SK-N-SH (cell line): ENCODE data around the gene CPN1. TPM values are rescaled to one million over a fixed set of nuclear protein-coding genes. Genes with fewer than 3 reads are reported as not detected.

ENCODE experiments used
- CTCF ChIA-PET: fragments of 300-600, 350-600 bp; formaldehyde crosslinking; extraction: SDS; loops from one replicate; lab custom pipeline; 2021; lab: Yijun Ruan, JAX
- POLR2A ChIA-PET: fragments of 350-600 bp; sonication (Branson Sonifier 250); formaldehyde crosslinking; extraction: SDS; loops from one replicate; lab custom pipeline; 2020; ENCODE audit warnings: antibody characterized with exemption, inconsistent platforms; lab: Yijun Ruan, JAX
- DNase-seq: peaks from one replicate; pipeline ENCODE4 v3.0.0; 2012
- H2AFZ ChIP-seq: fragments of 200-600 bp; sonication (generic); 2 replicates; pipeline ENCODE4 v1.8.1; 2016; ENCODE audit warnings: antibody characterized with exemption, mild to moderate bottlenecking, low read depth
- H3F3A ChIP-seq: fragments of 200-600 bp; sonication (generic); replicated peaks from 2 replicates; pipeline ENCODE3; 2016; ENCODE audit warnings: antibody characterized with exemption, mild to moderate bottlenecking; ENCODE audit not compliant: insufficient read depth
- H3K27ac ChIP-seq, 2 experiments: fragments of 200-500 bp in 1 of 2; fragments of 200-600 bp in 1 of 2; sonication (Bioruptor generic) in 1 of 2; sonication (generic), shearing (Covaris generic) in 1 of 2; 2 replicates each; pipeline versions ENCODE4 v1.5.1 to v1.6.1; 2014 to 2016; ENCODE audit warnings: low read depth in 2 of 2, inconsistent platforms in 1 of 2, low read length in 1 of 2, mild to moderate bottlenecking in 1 of 2, mixed read lengths in 1 of 2
- H3K27me3 ChIP-seq: fragments of 200-600 bp; sonication (generic), shearing (Covaris generic); 2 replicates; pipeline ENCODE4 v1.6.1; 2016; ENCODE audit warnings: mixed run types; ENCODE audit not compliant: insufficient read depth
- H3K36me3 ChIP-seq, 2 experiments: fragments of 200-500 bp in 1 of 2; fragments of 200-600 bp in 1 of 2; sonication (Bioruptor generic) in 1 of 2; sonication (generic) in 1 of 2; replicated peaks in 1 of 2; 2 replicates each; pipeline versions ENCODE3 to v1.5.1; 2014 to 2016; ENCODE audit warnings: low read length in 1 of 2, mild to moderate bottlenecking in 1 of 2; ENCODE audit not compliant: insufficient read depth in 2 of 2, control insufficient read depth in 1 of 2
- H3K4me1 ChIP-seq, 2 experiments: fragments of 200-500 bp in 1 of 2; fragments of 200-600 bp in 1 of 2; sonication (Bioruptor generic) in 1 of 2; sonication (generic), shearing (Covaris generic) in 1 of 2; 2 replicates each; pipeline versions ENCODE4 v1.5.1 to v1.6.1; 2014 to 2016; ENCODE audit warnings: low read depth in 1 of 2, low read length in 1 of 2, mixed run types in 1 of 2; ENCODE audit not compliant: insufficient read depth in 2 of 2, control insufficient read depth in 1 of 2
- H3K4me2 ChIP-seq: fragments of 200-600 bp; sonication (generic), shearing (Covaris generic); 2 replicates; pipeline ENCODE4 v1.6.1; 2017; ENCODE audit warnings: mixed run types
- H3K4me3 ChIP-seq, 2 experiments: fragments of 200-500 bp in 1 of 2; fragments of 200-600 bp in 1 of 2; sonication (Bioruptor generic) in 1 of 2; sonication (generic), shearing (Covaris generic) in 1 of 2; 2 replicates each; pipeline versions ENCODE4 v1.5.1 to v1.8.1; 2014 to 2016; ENCODE audit warnings: low read depth in 2 of 2, inconsistent platforms in 1 of 2, low read length in 1 of 2, mild to moderate bottlenecking in 1 of 2, mixed read lengths in 1 of 2, moderate library complexity in 1 of 2
- H3K79me2 ChIP-seq: fragments of 200-600 bp; sonication (generic); 2 replicates; pipeline ENCODE4 v1.8.1; 2017; ENCODE audit warnings: mild to moderate bottlenecking; ENCODE audit not compliant: insufficient read depth
- H3K9ac ChIP-seq: fragments of 200-600 bp; sonication (generic); 2 replicates; pipeline ENCODE4 v1.6.1; 2017; ENCODE audit warnings: mixed run types
- H3K9me2 ChIP-seq: fragments of 200-600 bp; sonication (generic); 2 replicates; pipeline ENCODE4 v1.6.1; 2017; ENCODE audit warnings: mixed run types
- H3K9me3 ChIP-seq: fragments of 200-600 bp; sonication (generic); 2 replicates; pipeline ENCODE4 v1.6.1; 2017; ENCODE audit warnings: mixed run types, mild to moderate bottlenecking, moderate library complexity
- H4K20me1 ChIP-seq: fragments of 200-600 bp; sonication (generic); 2 replicates; pipeline ENCODE4 v1.6.1; 2017; ENCODE audit warnings: mild to moderate bottlenecking, mixed run types; ENCODE audit not compliant: insufficient read depth
- CTCF ChIP-seq: fragments of 200-600 bp; sonication (generic); IDR thresholded peaks from 2 replicates; pipeline ENCODE4 v1.6.1; 2017; ENCODE audit warnings: antibody characterized with exemption, mild to moderate bottlenecking, moderate library complexity
- EZH2phosphoT487 ChIP-seq: fragments of 200-600 bp; sonication (generic); IDR thresholded peaks from 2 replicates; pipeline ENCODE4 v1.6.1; 2017; ENCODE audit warnings: low read depth, mixed run types, mild to moderate bottlenecking, antibody characterized with exemption, moderate library complexity, borderline replicate concordance
- FOSL2 ChIP-seq: IDR thresholded peaks from 2 replicates; pipeline ENCODE4 v1.4.0; 2012; ENCODE audit warnings: low read depth, mild to moderate bottlenecking, moderate library complexity, borderline replicate concordance
- JUND ChIP-seq: IDR thresholded peaks from 2 replicates; pipeline ENCODE4 v1.4.0; 2012
- POLR2AphosphoS5 ChIP-seq: IDR thresholded peaks from 2 replicates; pipeline ENCODE4 v1.6.1; 2012; ENCODE audit warnings: low read depth, low read length
- RXRA ChIP-seq: IDR thresholded peaks from 2 replicates; pipeline ENCODE4 v1.4.0; 2012; ENCODE audit warnings: low read depth, mild to moderate bottlenecking, borderline replicate concordance
- SIN3A ChIP-seq: IDR thresholded peaks from 2 replicates; pipeline ENCODE4 v1.6.1; 2012; ENCODE audit warnings: low read depth, mild to moderate bottlenecking, low read length, moderate library complexity, borderline replicate concordance
- SMC3 ChIP-seq: IDR thresholded peaks from 2 replicates; pipeline ENCODE4 v1.6.1; 2012; ENCODE audit warnings: low read depth, low read length, improper control_type of control experiment
- TEAD4 ChIP-seq: IDR thresholded peaks from 2 replicates; pipeline ENCODE4 v1.4.0; 2012; ENCODE audit warnings: mild to moderate bottlenecking, borderline replicate concordance; ENCODE audit not compliant: insufficient read depth
- WGBS: methylation state at CpG from one replicate; pipeline ENCODE4 v1.1.6; 2017; ENCODE audit warnings: low lambda C conversion rate; 5-methylcytosine and 5-hydroxymethylcytosine counted together
- polyA plus RNA-seq, 3 experiments: library from polyadenylated mRNA; depleted of rRNA; stranded (reverse); fragments of >200 nt; gene quantifications; 2 replicates each; pipeline ENCODE4 v1.2.3, GENCODE V29; 2012
- TF ChIP-seq, protein P1 (sequence below): fragments of 150-350 bp; IDR thresholded peaks from 2 replicates; pipeline ENCODE4 v1.6.1; 2017; ENCODE audit warnings: antibody characterized with exemption, low read length, low read depth, borderline replicate concordance

Gene CPN1
- polyA plus RNA-seq, 1 of the 3 experiments (the other 2 are of a cell fraction), result not detected

DNA sequence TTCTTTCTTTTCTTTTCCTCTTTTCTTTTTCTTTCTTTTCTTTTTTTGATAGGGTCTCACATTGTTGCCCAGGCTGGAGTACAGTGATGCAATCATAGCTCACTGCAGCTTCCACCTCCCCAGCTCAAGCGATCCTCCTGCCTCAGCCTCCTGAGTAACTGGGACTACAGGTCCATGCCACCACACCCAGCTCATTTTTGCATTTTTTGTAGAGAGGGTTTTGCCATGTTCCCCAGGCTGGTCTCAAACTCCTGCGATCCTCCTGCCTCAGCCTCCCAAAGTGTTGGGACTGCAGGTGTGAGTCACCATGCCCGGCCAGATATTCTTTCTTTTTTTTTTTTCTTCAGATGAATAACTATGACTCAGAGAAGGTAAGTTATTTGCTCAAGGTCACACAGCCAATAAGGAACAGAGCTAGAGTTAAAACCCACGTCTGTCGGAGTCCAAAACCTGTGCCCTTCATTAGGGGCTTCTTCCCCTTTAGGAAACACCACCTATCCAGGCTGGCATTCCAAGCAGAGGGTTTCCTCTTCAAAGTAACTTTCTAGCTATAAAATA is 43.8 kb downstream of the CPN1 start:
- no peak overlapping the region for H3K27ac ChIP-seq
- no peak for DNase-seq
- no peaks in the 10 kb centered on the region for H3F3A ChIP-seq
- H3K4me1 ChIP-seq, result no peaks in the 10 kb centered on the region
- H3K36me3 ChIP-seq, result no peaks in the 10 kb centered on the region
- H3K9me2 ChIP-seq, result no peaks in the 10 kb centered on the region
- H2AFZ ChIP-seq, result no peak overlapping the region
- H3K4me3 ChIP-seq, result no peak overlapping the region
- no peak overlapping the region for H3K9ac ChIP-seq
- no peaks in the 10 kb centered on the region for H3K79me2 ChIP-seq
- H3K4me2 ChIP-seq, result no peak overlapping the region
- H4K20me1 ChIP-seq, result no peaks in the 10 kb centered on the region
- TF ChIP-seq FOSL2 (0 out of 2 replicates have a peak, but pooled peaks have one; percentile 12), POLR2AphosphoS5 (no peak)
- POLR2A ChIA-PET, result no interaction called here
- 66% methylated on average over 5 of the region's 5 CpGs for WGBS
- H3K9me3 ChIP-seq, result no peaks in the 10 kb centered on the region
- CTCF ChIA-PET, result interaction anchor here (1.0 to 3.0 kb wide), 4 partner anchors 8 to 192 kb away, joined by 3 to 14 read pairs (median 12); partner anchors contain the start of gene DNMBP
- no peaks in the 10 kb centered on the region for H3K27me3 ChIP-seq

DNA sequence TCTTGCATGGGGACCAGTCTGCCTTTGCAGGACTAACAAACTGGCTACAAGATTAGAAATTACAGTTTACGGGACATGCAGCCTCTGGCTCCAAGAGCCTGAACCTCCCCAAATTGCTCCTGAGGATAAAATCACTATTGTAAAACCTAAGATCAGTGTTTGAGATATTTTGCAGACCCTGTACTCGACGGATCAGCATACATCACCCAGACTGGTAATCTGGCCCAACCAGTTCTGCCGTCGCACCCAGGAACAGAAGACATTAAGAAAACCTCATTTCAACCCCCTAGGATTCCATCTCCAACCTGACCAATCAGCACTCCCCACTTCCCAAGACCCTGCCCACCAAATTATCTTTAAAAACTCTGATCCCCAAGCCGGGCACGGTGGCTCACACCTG is 44.8 kb downstream of the CPN1 start:
- Histone ChIP-seq H3K9me2 (no peaks in the 10 kb centered on the region), H3K4me1 (no peaks in the 10 kb centered on the region), H3K9ac (no peak overlapping the region), H3K36me3 (no peaks in the 10 kb centered on the region), H4K20me1 (no peaks in the 10 kb centered on the region), H2AFZ (no peak overlapping the region), H3K9me3 (no peaks in the 10 kb centered on the region), H3F3A (no peaks in the 10 kb centered on the region), H3K79me2 (no peaks in the 10 kb centered on the region), H3K4me2 (no peak overlapping the region), H3K27me3 (no peaks in the 10 kb centered on the region), H3K4me3 (no peak overlapping the region), H3K27ac (no peak overlapping the region)
- CTCF ChIA-PET, result interaction anchor here (3.0 kb wide), 1 partner anchor 9 kb away, joined by 14 read pairs; no protein-coding TSS in a partner anchor
- no peak for TF ChIP-seq CTCF
- no peak for TF ChIP-seq JUND
- no peak for TF ChIP-seq EZH2phosphoT487
- no peak for TF ChIP-seq SIN3A
- no peak for TF ChIP-seq SMC3
- no peak for TF ChIP-seq TEAD4
- TF ChIP-seq, protein P1, sequence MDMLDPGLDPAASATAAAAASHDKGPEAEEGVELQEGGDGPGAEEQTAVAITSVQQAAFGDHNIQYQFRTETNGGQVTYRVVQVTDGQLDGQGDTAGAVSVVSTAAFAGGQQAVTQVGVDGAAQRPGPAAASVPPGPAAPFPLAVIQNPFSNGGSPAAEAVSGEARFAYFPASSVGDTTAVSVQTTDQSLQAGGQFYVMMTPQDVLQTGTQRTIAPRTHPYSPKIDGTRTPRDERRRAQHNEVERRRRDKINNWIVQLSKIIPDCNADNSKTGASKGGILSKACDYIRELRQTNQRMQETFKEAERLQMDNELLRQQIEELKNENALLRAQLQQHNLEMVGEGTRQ, result no peak
- TF ChIP-seq RXRA, result no peak
- 91% methylated on average over 5 of the region's 7 CpGs for WGBS
- no peak for DNase-seq
- POLR2A ChIA-PET, result no interaction called here
